Naive thymus-derived CD8-positive, alpha-beta T cell (primary cell): ENCODE measurements around the gene IQCF6. TPM values are rescaled to one million over a fixed set of nuclear protein-coding genes. Genes with fewer than 3 reads are reported as not detected.

Source experiments
- ATAC-seq, 2 donors: fragments of 150-1000 bp; cut with Tn5 transposase in 1 of 2; sonication (Bioruptor Pico), chemical (Tn5 transposase) in 1 of 2; 1 replicate in 1 of 2; 2 replicates in 1 of 2; pipeline ENCODE4 v1.10.0; 2021; ENCODE audit warnings: mild to moderate bottlenecking in 2 of 2, moderate library complexity in 2 of 2
- POLR2A ChIA-PET: fragments of 350-600 bp; sonication (Branson Sonifier 250); formaldehyde crosslinking; loops from one replicate; lab custom pipeline; 2021; ENCODE audit warnings: antibody characterized with exemption; lab: Charles Lee
- DNase-seq, 10 donors: peaks; one replicate each; pipeline versions ENCODE4 v3.0.0 to v3.0.0-alpha.2; 2020 to 2022
- H3K27ac Mint-ChIP-seq, 10 donors: one replicate each; pipeline ENCODE4 v1.8.0; 2020 to 2022; ENCODE audit warnings: mild to moderate bottlenecking in 10 of 10, mixed read lengths in 10 of 10, moderate library complexity in 4 of 10, inconsistent platforms in 1 of 10
- H3K27me3 Mint-ChIP-seq, 5 donors: one replicate each; pipeline ENCODE4 v1.8.0; 2021 to 2022; ENCODE audit warnings: mixed read lengths in 5 of 5
- H3K36me3 Mint-ChIP-seq, 3 donors: one replicate each; pipeline ENCODE4 v1.8.0; 2020 to 2022; ENCODE audit warnings: mixed read lengths in 3 of 3, mild to moderate bottlenecking in 2 of 3, inconsistent platforms in 1 of 3
- H3K4me1 Mint-ChIP-seq, 4 donors: one replicate each; pipeline ENCODE4 v1.8.0; 2021 to 2022; ENCODE audit warnings: mixed read lengths in 4 of 4
- H3K4me3 Mint-ChIP-seq, 10 donors: one replicate each; pipeline ENCODE4 v1.8.0; 2020 to 2022; ENCODE audit warnings: mild to moderate bottlenecking in 10 of 10, mixed read lengths in 10 of 10, moderate library complexity in 6 of 10, inconsistent platforms in 1 of 10
- H3K9me3 Mint-ChIP-seq, 9 donors: one replicate each; pipeline ENCODE4 v1.8.0; 2020 to 2022; ENCODE audit warnings: mixed read lengths in 9 of 9, mild to moderate bottlenecking in 3 of 9, inconsistent platforms in 1 of 9, moderate library complexity in 1 of 9
- polyA plus RNA-seq, 3 donors: library from polyadenylated mRNA; unstranded; fragments of 300-500 nt; fragmentation: Illumina TruSeq; gene quantifications; one replicate each; pipeline ENCODE4 v1.2.3, GENCODE V29; 2021
- total RNA-seq, 8 experiments: library from RNA in 2 of 8; stranded (reverse) in 2 of 8; gene quantifications; one replicate each; pipeline ENCODE4 v1.2.3 and lab custom pipeline; 2021 to 2026

IQCF6 gene
- total and polyA plus RNA-seq, 5 experiments from 2014 or later = not detected

DNA sequence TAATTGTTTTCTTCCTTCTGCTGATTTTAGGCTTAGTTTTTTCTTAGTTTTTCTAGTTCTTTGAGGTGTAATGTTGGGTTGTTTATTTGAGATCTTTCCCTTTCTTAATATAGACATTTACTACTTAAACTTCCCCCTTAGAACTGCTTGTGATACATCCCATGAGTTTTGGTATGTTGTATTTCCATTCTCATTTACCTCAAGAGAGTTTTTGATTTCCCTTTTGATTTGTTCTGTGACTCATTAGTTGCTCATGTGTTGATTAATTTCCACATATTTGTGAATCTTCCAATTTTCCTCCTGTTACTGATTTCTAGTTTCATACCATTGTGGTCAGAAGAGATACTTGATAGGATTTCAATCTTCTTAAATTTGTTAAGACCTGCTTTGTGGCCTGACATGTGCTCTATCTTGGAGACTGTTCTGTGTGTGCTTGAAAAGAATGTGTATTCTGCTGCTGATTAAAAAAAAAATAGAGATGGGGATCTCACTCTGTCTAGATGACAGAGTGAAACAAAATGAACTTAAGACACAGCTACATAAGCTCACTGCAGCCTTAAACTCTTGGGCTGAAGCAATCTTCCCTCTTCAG lies 49.9 kb downstream of the IQCF6 start:
- H3K4me1 Mint-ChIP-seq = peaks cover 0 to 5% (median 3%) of the 10 kb centered on the region in 4 donors
- H3K4me3 Mint-ChIP-seq = no peak overlapping the region
- no peaks in the 10 kb centered on the region for H3K36me3 Mint-ChIP-seq
- no peaks in the 10 kb centered on the region for H3K9me3 Mint-ChIP-seq
- ATAC-seq = no peak
- H3K27ac Mint-ChIP-seq = no peak overlapping the region
- no peak for DNase-seq
- peaks cover 0 to 2% (median 0%) of the 10 kb centered on the region in 5 donors for H3K27me3 Mint-ChIP-seq
- POLR2A ChIA-PET = no interaction called here

Other genes starting within 250 kb of the IQCF6 start
- 10 to 100 TPM; 40.5 to 43.4 TPM for gene RAD54L2, start 240.5 kb downstream of the IQCF6 start, total RNA-seq
- gene RAD54L2, start 240.5 kb downstream of the IQCF6 start, polyA plus RNA-seq = 10 to 100 TPM; 14.1 to 15.6 (median 14.7) TPM
- gene TEX264, start 108.0 kb downstream of the IQCF6 start, total RNA-seq = 10 to 100 TPM; 37.4 to 39.7 TPM
- 10 to 100 TPM; 84.5 to 95.7 (median 85.3) TPM for gene TEX264, start 108.0 kb downstream of the IQCF6 start, polyA plus RNA-seq
- 1 to 10 TPM; 2.9 to 5.0 TPM for gene GRM2, start 72.2 kb downstream of the IQCF6 start, total RNA-seq
- gene GRM2, start 72.2 kb downstream of the IQCF6 start, polyA plus RNA-seq = under 1 TPM in 1 of 3 donors, not detected in 2; 0.09 TPM
- not detected for gene IQCF2, start 82.4 kb upstream of the IQCF6 start, total RNA-seq
- not detected for gene IQCF2, start 82.4 kb upstream of the IQCF6 start, polyA plus RNA-seq
- not detected for gene IQCF5, start 96.4 kb upstream of the IQCF6 start, total RNA-seq
- gene IQCF5, start 96.4 kb upstream of the IQCF6 start, polyA plus RNA-seq = not detected
- gene IQCF1, start 124.1 kb upstream of the IQCF6 start, total RNA-seq = not detected
- not detected for gene IQCF1, start 124.1 kb upstream of the IQCF6 start, polyA plus RNA-seq
- gene RRP9, start 162.7 kb upstream of the IQCF6 start, total RNA-seq = 10 to 100 TPM; 15.9 to 16.5 TPM
- 10 to 100 TPM; 18.1 to 29.6 (median 19.6) TPM for gene RRP9, start 162.7 kb upstream of the IQCF6 start, polyA plus RNA-seq
- 10 to 100 TPM in 1 of 2 experiments, 1 to 10 TPM in 1; 9.7 to 11.7 TPM for gene PARP3, start 163.1 kb upstream of the IQCF6 start, total RNA-seq
- 1 to 10 TPM; 4.6 to 9.0 (median 5.5) TPM for gene PARP3, start 163.1 kb upstream of the IQCF6 start, polyA plus RNA-seq
- gene GPR62, start 176.1 kb upstream of the IQCF6 start, total RNA-seq = not detected
- not detected for gene GPR62, start 176.1 kb upstream of the IQCF6 start, polyA plus RNA-seq
- 1 to 10 TPM; 8.3 to 9.4 TPM for gene PCBP4, start 188.2 kb upstream of the IQCF6 start, total RNA-seq
- 10 to 100 TPM in 1 of 3 donors, 1 to 10 TPM in 2; 2.4 to 10.9 (median 5.3) TPM for gene PCBP4, start 188.2 kb upstream of the IQCF6 start, polyA plus RNA-seq
- 10 to 100 TPM; 56.4 to 60.4 TPM for gene ABHD14B, start 194.8 kb upstream of the IQCF6 start, total RNA-seq
- 10 to 100 TPM; 69.3 to 84.6 (median 73.2) TPM for gene ABHD14B, start 194.8 kb upstream of the IQCF6 start, polyA plus RNA-seq
- 10 to 100 TPM; 17.7 to 22.1 TPM for gene ABHD14A, start 195.8 kb upstream of the IQCF6 start, total RNA-seq
- 100 to 1,000 TPM in 1 of 3 donors, 10 to 100 TPM in 2; 94.6 to 100 (median 94.9) TPM for gene ABHD14A, start 195.8 kb upstream of the IQCF6 start, polyA plus RNA-seq
- gene ACY1, start 204.3 kb upstream of the IQCF6 start, total RNA-seq = 10 to 100 TPM; 14.1 to 15.8 TPM
- gene ACY1, start 204.3 kb upstream of the IQCF6 start, polyA plus RNA-seq = 10 to 100 TPM; 18.5 to 28.5 (median 18.6) TPM
- gene RPL29, start 216.7 kb upstream of the IQCF6 start, total RNA-seq = 1,000 to 10,000 TPM; 1,232 to 1,277 TPM
- gene RPL29, start 216.7 kb upstream of the IQCF6 start, polyA plus RNA-seq = 1,000 to 10,000 TPM; 1,632 to 1,741 (median 1,693) TPM